ENCODE results near the gene ART5.

DNA sequence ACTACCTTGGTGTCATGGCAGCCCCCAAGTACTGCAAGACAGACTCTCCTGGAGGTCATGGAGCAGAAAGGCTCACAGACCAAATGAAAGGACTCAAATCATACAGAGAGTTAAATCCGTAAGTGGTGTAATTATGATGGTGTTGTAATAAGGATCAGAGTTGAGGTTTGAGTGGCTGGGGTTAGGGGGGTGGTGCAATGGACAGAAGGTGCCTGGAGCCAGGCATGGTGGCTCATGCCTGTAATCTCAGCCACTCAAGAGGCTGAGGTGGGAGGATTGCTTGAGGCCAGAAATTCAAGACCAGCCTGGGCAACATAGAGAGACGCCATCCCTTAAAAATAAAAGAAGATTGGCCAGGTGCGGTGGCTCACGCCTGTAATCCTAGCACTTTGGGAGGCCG lies 18.7 kb downstream of the ART5 start:
- TF ChIP-seq, protein P1, sequence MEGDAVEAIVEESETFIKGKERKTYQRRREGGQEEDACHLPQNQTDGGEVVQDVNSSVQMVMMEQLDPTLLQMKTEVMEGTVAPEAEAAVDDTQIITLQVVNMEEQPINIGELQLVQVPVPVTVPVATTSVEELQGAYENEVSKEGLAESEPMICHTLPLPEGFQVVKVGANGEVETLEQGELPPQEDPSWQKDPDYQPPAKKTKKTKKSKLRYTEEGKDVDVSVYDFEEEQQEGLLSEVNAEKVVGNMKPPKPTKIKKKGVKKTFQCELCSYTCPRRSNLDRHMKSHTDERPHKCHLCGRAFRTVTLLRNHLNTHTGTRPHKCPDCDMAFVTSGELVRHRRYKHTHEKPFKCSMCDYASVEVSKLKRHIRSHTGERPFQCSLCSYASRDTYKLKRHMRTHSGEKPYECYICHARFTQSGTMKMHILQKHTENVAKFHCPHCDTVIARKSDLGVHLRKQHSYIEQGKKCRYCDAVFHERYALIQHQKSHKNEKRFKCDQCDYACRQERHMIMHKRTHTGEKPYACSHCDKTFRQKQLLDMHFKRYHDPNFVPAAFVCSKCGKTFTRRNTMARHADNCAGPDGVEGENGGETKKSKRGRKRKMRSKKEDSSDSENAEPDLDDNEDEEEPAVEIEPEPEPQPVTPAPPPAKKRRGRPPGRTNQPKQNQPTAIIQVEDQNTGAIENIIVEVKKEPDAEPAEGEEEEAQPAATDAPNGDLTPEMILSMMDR (optimal IDR thresholded peaks at IDR 0.05 in 1 of 3, IDR thresholded peaks at IDR 0.05 in 1 of 3, conservative IDR thresholded peaks at IDR 0.05 in 1 of 3; ENCODE audit: extremely low read depth in 1 of 3, insufficient read depth in 2 of 3, low read length in 3 of 3), result no peak
- no peak for TF ChIP-seq EZH2 (IDR thresholded peaks at IDR 0.05; ENCODE audit: low read length)

All from keratinocyte (primary cell).